HG03521 (cell line): ENCODE results near the gene C20orf96.
"Not testable (repeated sequence)": the region's sequence is repeated elsewhere in the genome, so short reads cannot be mapped to it uniquely, and the experiment has no call there.

ENCODE experiments used
- ATAC-seq: cut with Tn5 transposase; IDR thresholded peaks from one replicate; pipeline ENCODE4 v1.9.1; 2021; ENCODE audit warnings: mild to moderate bottlenecking, moderate library complexity; ENCODE audit not compliant: unreplicated experiment

The C20orf96 gene

DNA sequence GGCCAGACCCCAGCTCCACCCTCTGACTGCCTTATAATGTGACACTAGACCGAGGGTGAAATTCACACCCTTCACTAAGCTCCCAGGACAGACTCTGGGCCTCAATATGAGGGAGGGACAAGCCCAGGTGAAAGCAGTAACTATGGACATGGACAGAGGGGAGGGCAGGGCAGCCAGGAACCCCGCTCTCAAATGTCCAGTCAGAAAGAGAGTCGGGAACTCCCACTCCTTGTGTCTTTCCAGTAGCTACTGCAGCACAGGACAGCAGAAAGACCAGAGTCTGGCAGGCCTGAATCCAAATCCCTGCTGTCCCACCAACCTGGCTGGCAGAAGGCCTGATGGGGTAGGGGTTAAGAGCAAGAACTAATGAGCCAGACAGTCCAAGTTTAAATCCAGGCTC is 6.4 kb downstream of the C20orf96 start:
- ATAC-seq = no peak

DNA sequence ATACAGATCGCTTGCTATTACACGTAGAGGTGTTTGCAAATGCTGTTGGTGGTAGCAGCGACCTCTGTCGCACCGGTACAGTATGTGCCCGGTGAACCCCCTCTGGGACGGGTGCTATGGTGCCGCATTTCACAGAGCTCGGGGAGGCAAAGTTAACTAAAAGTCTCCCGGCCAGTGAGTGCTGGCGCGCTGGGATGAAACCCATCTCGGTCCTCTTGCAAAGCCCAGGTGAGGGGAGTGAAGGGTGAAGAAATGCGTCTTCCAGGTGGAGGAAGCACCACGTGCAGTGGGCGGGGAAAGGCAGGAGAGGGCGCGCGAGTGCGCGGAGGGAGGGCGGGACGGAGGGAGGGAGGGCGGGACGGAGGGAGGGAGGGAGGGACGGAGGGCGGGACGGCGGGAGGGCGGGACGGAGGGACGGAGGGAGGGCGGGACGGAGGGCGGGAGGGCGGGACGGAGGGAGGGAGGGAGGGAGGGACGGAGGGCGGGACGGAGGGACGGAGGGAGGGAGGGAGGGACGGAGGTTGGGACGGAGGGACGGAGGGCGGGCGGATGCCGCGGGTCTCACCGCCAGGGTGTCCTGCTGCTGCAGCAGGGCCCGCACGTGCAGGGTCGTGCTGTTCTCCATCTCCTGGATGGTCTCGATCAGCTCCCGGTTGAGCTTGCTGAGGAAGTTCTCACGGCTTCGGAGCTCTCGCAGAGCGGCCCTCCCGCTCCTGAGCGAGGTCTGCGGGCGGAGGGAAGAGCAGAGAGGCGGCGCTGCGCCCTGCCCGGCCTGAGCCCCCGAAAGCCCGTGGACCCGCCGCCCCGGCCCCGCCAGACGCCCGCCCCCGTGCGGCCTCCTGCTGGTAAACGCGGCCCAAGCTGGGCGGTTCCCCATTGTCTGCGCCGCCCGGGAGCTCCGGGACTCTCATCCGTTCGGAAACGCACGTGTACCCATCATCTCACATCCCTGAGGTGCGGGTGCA is 11.7 kb downstream of the C20orf96 start:
- no peak for ATAC-seq

DNA sequence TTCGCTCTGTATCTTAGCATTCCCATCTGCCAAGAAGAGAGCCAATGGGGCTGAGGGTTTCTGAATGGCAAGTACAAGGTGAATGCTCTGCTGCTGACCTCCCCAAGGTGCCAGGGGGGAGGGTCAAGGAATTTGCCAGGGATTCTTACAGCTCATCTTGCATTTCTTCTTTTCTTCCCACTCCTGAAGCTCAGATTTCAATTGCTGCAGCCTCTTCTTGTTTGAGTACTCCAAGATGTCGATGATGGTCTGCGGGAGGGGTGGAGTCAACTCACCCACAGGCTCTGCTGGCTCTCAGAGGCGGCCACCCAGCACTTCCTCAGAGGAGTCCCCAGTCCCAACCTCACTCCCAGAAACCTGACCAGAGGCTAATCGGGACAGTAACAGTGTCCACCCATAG is 12.4 kb downstream of the C20orf96 start:
- no peak for ATAC-seq

DNA sequence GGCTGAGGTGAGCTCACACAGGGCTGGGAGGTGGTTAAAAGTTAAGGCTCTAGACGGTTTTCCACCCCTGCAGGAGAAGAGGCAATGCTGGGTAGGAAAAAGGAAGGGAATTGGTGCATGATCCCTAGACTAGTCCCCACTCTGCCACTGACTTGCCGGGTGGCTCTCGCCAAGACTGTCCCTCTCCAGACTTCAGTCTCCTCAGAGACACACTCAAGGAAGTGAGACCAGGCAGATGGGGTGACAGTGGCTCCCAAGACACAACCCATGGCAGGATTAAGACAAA is 13.1 kb downstream of the C20orf96 start:
- ATAC-seq = no peak

DNA sequence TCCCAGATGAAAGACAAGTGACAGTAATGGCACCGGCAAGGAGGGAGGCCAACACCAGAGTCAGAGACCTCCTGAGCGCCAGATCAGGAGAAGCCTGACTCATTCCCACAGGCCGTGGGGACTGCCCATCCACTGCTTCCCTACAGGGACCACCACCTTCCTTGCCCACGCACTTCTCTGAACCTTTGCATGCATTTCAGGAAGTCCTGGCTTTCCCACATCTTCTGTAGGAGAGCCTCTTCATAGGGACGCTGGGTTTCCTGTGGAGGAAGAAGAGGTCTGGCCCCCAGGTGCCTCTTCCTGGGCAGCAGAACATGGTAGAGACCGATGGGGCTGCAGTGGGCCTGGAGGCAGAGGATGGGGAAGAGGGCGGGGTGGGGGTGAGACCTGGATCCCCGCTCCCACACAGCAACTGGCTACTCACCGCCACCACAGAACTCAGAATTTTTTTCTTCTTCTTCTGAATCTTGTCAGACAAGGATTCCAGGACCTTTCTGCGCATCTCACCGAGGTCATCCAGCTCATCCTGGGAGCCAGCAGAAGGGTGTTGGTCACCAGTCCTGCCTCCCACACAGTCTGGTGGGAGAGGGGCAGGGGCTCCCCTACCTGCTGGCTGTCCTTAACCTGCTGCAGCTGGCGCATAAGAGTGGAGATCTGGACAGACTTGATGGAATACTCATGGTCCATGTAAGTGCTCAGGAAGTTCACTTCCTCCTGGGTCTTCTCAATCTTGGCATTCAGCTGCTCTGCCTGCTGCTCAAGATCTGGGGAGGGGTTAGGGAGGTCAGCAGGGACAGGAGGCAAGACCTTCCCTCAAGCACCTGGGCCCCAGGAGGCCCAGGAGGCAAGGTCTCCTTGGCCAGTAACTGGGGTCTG is 13.7 kb downstream of the C20orf96 start:
- no peak for ATAC-seq

DNA sequence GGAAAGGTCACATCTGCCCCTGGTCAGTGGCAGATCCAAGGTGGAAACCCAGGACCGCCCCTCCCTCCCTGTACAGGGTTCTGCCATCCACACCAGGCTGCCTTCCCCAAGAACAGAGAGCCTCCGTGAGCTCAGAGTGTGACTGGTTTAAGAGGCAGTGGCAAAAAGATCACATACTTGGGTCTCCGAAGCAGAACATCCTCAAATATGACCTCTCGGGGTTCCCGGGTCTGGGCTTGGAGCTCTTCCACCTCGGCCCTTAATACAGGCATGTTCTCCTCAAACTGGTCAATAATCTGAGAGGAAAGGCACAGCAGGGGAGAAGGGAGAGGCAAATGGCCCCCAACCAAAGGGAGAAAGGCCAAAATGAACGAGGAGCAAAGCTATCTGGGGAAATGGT is 14.8 kb downstream of the C20orf96 start:
- ATAC-seq = no peak

DNA sequence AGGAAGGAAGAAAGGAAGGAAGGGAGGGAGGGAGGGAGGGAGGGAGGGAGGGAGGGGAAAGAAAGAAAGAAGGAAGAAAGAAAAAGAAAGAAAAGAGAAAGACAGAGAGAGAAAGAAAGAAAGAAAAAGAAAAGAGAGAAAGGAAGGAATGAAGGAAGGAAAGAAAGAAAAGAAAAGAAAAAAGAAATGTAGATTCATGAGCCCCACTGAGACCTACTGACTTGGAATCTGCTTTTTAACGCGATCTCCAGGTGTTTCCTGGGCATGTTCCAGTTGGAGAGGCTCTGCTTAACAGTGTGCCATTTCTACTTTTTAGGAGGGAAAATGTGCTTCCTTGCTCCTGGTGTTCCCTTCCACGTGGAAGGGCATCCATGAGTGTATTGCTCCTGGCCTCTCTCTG is 16.7 kb downstream of the C20orf96 start:
- no peak for ATAC-seq

DNA sequence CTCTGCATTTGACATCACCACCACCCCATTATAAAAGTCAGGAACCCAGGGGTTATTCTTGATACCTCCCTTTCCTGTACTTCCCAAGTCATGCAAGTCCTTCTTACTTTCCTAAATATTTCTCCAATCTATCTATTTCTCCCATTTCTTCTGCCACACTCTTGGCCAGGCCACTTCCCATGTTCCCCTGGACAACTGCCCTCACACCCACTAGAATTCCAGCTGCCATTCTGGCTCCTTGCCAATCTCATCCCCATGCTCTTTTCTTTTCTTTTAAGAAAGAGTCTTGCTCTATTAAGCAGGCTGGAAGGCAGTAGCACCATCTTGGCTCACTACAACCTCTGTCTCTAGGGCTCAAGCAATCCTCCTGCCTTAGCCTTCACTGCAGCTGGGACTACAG is 17.8 kb downstream of the C20orf96 start:
- ATAC-seq = no peak

DNA sequence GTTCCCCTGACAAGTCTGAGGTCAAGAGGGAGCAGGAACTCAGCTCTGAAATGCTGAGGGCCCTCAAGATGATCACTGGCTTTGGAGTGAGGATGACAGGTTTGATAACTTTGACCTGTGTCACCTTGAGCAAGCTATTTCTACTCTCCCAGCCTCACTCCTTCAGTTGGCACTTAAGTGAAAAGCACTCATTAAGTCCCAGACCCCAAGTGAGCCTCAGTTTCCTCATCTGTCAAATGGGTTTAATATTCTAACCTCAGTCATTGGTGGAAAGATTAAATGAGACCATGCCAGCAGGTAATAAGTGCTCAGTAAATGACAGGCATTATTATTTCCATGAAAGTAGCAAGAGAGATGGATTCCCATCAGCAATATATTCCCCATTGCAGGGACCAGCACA is 19.0 kb downstream of the C20orf96 start:
- ATAC-seq = no peak

DNA sequence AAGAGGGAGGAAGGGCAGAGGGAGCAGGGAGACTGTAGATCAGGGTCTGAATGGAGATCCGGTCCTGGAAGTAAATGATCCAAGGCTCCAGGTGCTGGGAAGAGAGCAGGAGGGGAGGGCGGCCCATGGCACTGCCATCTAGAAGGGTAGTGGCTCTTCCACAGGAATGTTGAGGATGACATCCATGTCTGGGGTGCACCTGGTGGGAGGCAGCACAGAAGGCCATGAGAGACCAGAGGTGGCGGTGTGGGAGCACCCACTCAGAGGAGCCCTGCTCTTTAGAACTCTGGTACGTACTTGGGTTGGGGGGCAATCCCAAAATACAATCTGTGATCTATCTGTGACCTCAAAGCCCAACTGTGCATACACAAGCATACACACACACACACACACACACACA is 19.5 kb downstream of the C20orf96 start:
- ATAC-seq = no peak

DNA sequence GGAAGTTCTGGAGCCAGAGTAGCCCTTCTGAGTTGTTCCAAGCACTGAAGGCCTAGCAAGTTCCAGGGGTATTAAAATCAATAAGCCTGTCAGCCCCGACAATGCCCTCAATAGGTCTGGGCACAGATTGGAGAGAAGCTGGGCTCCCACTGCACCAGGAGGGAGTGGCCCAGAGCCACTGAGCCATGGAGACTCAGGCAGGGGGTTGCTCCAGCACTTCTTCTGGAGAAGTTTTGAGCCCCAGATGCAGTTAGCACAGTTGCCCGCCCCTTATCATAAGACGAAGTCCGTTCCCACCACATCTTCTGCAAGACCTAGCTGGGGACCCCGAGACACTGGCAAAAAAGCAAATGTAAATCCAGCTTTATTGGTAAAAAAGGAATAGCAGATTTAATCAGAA is 20.0 kb downstream of the C20orf96 start:
- ATAC-seq = no peak

DNA sequence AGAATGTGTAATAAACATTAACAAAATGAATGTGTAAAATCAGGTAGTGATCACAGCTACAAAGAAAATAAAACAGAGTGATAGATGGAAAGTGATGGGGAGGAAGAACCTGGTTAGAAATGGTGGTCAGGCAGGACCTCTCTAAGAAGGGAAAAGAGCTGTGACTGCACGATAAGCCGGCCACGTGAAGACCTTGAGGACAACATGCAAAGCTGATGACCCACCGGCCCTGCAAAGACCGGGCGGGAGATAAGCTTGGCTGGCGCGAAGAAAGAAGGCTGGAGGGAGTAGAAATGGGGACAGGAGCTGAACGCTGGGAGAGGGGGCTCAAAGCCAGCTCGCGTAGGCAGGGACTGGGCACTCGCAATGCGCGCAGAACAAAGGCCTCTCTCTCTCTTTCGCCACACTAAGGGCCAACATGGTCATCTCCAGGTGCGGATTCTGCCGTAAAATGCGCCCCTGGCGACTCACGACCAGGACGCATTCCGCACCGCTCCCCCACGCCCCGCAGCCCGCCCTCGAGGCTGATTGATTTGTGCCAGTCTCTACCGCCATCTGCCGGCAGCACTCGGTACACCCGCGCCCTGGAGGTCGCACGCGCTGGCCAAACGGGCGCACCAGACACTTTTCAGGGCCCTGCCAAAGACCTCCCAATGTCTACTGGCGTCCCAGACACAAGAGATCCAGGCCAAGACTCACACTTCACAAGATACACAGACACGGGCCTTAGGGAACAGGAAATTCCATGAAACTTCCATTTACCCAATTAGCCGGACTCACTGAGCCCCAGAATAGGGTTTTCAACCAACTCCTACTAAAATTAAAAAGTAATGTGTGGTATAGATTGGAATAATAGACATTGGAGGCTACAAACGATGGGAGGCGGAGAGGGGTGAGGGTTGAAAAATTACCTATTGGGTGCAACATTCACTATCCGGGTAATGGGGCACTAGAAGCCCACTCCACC is 23.7 kb downstream of the C20orf96 start:
- peak; percentile 70 for ATAC-seq

DNA sequence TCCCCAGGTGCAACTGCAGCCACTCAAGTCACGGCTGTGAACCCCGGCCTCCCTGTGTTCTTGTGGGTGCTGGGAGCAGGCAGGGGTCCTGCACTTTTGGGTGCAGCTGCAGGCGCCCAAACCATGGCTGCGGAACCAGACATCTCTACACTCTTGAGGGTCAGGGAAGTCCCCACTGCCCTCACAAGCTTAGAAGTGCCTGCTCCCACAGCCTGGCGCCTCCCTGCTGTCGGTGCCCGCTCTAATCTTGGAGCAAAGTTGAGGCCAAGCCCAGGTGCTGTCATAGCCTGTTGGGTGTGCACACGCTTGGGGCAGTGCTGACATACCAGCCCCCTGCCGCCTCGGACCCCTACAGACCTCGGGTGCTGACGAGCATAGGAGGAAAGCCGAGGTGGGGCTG is 26.8 kb downstream of the C20orf96 start:
- ATAC-seq = no peak

DNA sequence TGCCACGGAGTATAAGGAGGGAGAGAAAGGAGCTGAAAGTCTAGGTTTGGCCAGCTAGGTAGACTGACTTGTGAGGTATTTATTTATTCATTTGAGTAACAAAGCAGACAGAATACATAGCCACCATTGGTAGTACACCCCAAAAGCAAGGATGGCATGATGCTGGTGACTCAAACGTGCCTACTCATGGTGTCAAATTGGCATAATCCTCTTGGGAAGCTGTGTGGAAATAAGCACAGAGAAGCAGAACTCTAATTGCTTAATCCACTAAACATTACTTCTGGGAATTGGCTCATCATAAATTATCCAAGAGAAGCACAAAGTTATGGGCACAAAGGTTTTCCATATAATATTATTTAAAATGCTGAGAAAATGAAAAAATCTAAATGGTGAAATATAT is 30.6 kb downstream of the C20orf96 start:
- no peak for ATAC-seq

DNA sequence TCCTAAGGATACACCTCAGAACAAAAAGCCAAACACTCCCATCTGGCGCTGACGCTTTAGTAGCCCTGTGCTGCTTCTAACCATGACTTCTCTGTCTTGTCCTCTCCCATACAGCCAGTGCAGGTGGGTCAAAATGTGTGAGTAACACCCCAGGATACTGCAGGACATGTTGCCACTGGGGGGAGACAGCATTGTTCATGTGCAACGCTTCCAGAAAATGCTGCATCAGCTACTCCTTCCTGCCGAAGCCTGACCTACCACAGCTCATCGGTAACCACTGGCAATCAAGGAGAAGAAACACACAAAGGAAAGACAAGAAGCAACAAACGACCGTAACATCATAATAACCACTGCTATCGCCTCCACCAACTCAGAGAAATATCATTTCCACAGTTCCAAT is 31.6 kb downstream of the C20orf96 start:
- ATAC-seq = no peak

DNA sequence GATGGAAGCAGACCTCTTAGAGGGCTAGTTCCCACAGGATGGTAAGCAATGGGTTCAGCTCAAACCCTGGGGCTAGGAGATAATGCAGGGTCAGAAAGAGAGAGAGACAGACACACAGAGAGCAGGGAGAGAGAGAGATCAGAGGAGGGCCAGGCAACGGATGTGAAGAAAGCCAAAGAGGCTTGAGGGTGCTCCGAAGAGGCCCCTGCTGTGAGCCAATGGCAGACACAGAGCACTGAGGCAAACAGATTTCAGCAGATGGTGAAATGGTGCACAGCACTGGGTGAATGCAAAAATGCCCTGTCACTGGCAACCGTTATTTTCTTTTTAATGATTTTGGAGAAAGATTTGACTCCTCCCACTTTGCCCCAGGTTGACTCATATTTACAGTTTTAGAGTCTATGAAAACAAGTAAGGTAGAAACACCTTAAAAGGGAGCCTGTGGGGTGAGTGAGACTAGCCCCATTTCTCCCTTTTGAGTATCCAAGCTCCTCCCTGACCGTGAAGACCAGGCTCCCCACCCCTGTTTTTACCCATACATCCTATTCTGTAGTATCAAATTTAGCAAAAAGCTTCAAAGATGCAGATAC is 32.2 kb downstream of the C20orf96 start:
- no peak for ATAC-seq

DNA sequence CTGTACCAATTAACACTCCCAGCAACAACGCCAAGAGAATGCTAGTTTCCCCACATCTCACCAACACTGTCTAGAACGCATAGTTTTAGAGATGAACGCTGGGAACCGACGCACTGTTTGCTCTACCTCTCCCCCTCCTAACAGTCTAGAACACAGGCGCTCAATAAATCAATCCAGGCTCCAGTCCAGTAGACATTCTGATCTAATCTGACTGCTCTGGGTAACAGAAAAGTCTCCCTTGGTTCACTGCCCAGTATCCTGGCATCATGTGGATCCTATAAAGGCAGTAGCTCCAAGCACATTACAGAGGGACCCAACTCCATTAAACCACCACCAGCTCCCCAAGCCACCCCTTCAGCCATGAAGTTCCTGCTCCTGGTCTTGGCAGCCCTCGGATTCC is 33.1 kb downstream of the C20orf96 start, which contains the start of gene DEFB132:
Gene DEFB132, plus strand, starts transcription at position 306 of the 400 bp plus-strand sequence. Its CDS starts 55 bp downstream, at position 361.
- ATAC-seq = no peak

DNA sequence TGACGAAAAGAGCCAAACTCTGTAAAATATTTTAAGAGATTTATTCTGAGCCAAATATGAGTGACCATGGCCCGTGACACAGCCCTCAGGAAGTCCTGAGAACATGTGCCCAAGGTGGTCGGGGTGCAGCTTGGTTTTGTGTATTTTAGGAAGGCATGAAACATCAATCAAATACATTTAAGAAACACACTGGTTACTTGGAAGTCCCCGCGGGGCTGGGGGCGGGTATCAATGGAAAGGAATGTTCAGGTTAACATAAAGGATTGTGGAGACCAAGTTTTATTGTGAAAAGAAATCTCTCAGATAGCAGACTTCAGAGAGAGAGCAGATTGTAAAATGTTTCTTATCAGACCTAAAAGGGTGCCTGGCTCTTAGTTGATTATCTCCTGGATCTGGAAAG is 37.1 kb downstream of the C20orf96 start:
- ATAC-seq = not testable (repeated sequence)

DNA sequence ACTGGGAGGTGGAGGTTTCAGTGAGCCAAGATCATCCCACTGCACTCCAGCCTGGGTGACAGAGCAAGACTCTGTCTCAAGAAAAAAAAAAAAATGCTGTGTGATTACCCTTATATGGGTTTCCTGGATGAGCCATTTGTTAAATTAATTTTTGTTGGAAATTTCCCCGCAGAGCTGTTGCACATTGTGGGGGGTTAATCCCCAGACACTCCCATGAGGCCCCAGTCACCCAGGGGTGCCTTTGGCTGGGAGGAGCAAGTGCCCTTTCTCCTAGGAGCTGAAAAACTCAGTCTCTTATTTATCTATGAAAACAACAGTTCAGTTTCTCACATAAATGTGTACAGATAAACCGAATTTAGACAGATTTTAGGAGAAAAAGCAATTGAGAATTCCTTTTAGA is 37.7 kb downstream of the C20orf96 start:
- ATAC-seq = no peak

DNA sequence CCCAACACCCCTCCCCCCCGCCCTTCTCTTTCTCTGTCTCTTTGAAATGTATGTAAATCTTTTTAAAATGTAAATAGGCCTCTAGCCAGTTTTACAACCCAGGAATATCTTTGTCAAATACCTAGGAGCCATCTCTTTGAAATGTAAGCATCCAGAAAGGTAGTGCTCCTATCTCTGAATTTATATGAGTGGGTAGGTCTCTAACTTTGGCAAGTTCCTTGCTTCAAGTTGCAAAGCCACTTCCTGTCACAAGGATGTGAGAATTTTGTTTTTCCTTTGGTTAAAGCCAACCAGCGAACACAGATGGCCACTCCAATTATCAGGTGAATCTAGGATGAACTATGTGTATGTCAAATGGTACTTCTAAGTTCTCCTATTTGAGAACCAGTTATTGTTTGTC is 39.2 kb downstream of the C20orf96 start:
- no peak for ATAC-seq
